ENCODE data around the gene SKIC2. TPM values are rescaled to one million over a fixed set of nuclear protein-coding genes. Genes with fewer than 3 reads are reported as not detected.
"Not testable (repeated sequence)": the region's sequence is repeated elsewhere in the genome, so short reads cannot be mapped to it uniquely, and the experiment has no call there.

SKIC2 gene
- polyA plus RNA-seq (ENCODE audit: insufficient read length) = 28.5 TPM

GRCh38 chr6:31958741-31959739 lies at the start of gene SKIC2, which contains the start of gene NELFE:
Gene SKIC2, plus strand, starts transcription at chr6:31959175. Its CDS starts 18 bp downstream, at chr6:31959193.
Gene NELFE, minus strand, starts transcription at chr6:31958971. Its CDS starts 525 bp downstream, at chr6:31958446.
- peak; percentile 98 for DNase-seq

GRCh38 chr6:31909298-31909697 lies 49.7 kb upstream of the SKIC2 start:
- not testable (repeated sequence) for DNase-seq

- no peak for DNase-seq
Measured at GRCh38 chr6:31911826-31912585, 47.0 kb upstream of the SKIC2 start.

GRCh38 chr6:31915351-31915750 lies 43.6 kb upstream of the SKIC2 start:
- DNase-seq = no peak

GRCh38 chr6:31915756-31916155 lies 43.2 kb upstream of the SKIC2 start:
- DNase-seq = no peak

- no peak for DNase-seq
Measured at GRCh38 chr6:31918069-31918720, 40.8 kb upstream of the SKIC2 start.

- no peak for DNase-seq
Measured at GRCh38 chr6:31919624-31920303, 39.2 kb upstream of the SKIC2 start.

- DNase-seq = no peak
Measured at GRCh38 chr6:31920811-31921210, 38.2 kb upstream of the SKIC2 start.

- DNase-seq = no peak
Measured at GRCh38 chr6:31922942-31923341, 36.0 kb upstream of the SKIC2 start.

- no peak for DNase-seq
Measured at GRCh38 chr6:31927242-31927862, 31.6 kb upstream of the SKIC2 start, which contains the start of gene C2. Gene C2, plus strand, starts transcription at chr6:31927717. Its CDS starts 36 bp downstream, at chr6:31927753.

GRCh38 chr6:31927863-31928671 lies 30.9 kb upstream of the SKIC2 start:
- no peak for DNase-seq

- DNase-seq = no peak
Measured at GRCh38 chr6:31928672-31928939, 30.4 kb upstream of the SKIC2 start.

GRCh38 chr6:31930962-31931361 lies 28.0 kb upstream of the SKIC2 start:
- DNase-seq = no peak

- not testable (repeated sequence) for DNase-seq
Measured at GRCh38 chr6:31932137-31932536, 26.8 kb upstream of the SKIC2 start.

GRCh38 chr6:31933537-31933936 lies 25.4 kb upstream of the SKIC2 start:
- DNase-seq = no peak

- DNase-seq = no peak
Measured at GRCh38 chr6:31935021-31935420, 24.0 kb upstream of the SKIC2 start.

GRCh38 chr6:31935823-31936222 lies 23.2 kb upstream of the SKIC2 start:
- no peak for DNase-seq

GRCh38 chr6:31940256-31940664 lies 18.7 kb upstream of the SKIC2 start:
- DNase-seq = no peak

GRCh38 chr6:31943742-31944141 lies 15.2 kb upstream of the SKIC2 start:
- DNase-seq = no peak

- no peak for DNase-seq
Measured at GRCh38 chr6:31945154-31945506, 13.8 kb upstream of the SKIC2 start.
